D721Med (cell line): ENCODE results near the gene SPAG8.

Source experiments
- DNase-seq: peaks from one replicate; pipeline ENCODE4 v3.0.0; 2011; ENCODE audit warnings: low spot score; ENCODE audit not compliant: insufficient read length
- FAIRE-seq: peaks from 2 replicates; lab custom pipeline; 2011; peaks lifted over from hg19 to GRCh38; lab: Jason Lieb, UNC
- TF ChIP-seq, protein P1 (sequence below): IDR thresholded peaks from 2 replicates; pipeline ENCODE4 v1.5.1; 2012; ENCODE audit warnings: mild to moderate bottlenecking, control low read depth; ENCODE audit not compliant: insufficient read depth; ENCODE audit errors: missing control alignments

The SPAG8 gene

DNA sequence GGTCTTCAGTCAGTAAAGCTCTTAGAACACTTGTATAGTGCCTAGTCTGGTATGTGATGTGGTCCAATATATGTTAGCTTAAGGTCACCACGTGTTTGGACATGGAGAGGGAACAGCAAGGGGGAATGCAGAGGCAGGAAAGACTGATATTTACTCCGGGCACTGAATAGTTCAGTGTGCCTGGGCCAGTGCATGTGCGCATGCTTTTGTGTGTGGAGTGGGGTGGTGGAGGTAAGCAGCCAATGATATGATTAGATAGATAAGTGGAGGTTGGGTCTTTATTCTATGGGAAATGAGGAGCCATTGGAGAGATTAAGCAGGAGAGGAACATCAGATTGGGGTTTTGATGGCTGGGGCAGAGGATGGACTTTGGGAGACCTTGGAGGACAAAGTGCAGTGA, 44.1 kb upstream of the SPAG8 start:
- TF ChIP-seq, protein P1, sequence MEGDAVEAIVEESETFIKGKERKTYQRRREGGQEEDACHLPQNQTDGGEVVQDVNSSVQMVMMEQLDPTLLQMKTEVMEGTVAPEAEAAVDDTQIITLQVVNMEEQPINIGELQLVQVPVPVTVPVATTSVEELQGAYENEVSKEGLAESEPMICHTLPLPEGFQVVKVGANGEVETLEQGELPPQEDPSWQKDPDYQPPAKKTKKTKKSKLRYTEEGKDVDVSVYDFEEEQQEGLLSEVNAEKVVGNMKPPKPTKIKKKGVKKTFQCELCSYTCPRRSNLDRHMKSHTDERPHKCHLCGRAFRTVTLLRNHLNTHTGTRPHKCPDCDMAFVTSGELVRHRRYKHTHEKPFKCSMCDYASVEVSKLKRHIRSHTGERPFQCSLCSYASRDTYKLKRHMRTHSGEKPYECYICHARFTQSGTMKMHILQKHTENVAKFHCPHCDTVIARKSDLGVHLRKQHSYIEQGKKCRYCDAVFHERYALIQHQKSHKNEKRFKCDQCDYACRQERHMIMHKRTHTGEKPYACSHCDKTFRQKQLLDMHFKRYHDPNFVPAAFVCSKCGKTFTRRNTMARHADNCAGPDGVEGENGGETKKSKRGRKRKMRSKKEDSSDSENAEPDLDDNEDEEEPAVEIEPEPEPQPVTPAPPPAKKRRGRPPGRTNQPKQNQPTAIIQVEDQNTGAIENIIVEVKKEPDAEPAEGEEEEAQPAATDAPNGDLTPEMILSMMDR, result no peak
- no peak for DNase-seq
- no peak for FAIRE-seq

DNA sequence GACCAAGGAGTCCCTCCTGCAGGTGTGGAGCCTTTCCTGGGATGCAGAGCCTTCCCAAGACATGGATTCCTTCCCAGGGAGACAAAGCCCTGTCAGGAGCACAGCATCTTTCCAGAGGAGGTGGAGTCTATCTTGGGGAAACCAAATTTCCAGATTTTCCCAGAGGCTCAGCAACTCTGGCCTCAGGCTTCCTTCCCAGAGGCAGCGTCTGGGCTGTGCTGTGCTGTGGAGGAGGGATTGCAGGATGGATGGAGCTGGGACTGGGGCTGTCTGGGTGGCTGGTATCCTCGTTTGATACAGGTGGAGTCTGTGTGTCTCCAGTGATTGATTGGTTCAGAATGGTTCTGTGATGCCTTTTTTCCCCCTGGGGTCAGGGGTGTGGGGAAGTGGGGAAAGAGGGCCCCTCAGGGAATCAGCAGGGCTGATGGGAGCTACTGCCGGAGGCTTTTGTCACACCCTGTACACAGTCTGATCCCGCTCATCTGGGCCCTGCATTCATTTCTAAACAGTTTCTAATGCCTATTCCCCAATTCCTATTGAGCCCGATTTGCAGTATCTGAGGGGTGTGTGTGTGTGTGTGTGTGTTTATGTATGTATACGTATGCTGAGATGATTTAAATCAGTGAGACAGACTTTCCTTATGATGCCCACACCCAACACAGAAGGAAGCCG, 42.2 kb upstream of the SPAG8 start:
- TF ChIP-seq, protein P1, result no peak
- DNase-seq (no peak), FAIRE-seq (no peak)

DNA sequence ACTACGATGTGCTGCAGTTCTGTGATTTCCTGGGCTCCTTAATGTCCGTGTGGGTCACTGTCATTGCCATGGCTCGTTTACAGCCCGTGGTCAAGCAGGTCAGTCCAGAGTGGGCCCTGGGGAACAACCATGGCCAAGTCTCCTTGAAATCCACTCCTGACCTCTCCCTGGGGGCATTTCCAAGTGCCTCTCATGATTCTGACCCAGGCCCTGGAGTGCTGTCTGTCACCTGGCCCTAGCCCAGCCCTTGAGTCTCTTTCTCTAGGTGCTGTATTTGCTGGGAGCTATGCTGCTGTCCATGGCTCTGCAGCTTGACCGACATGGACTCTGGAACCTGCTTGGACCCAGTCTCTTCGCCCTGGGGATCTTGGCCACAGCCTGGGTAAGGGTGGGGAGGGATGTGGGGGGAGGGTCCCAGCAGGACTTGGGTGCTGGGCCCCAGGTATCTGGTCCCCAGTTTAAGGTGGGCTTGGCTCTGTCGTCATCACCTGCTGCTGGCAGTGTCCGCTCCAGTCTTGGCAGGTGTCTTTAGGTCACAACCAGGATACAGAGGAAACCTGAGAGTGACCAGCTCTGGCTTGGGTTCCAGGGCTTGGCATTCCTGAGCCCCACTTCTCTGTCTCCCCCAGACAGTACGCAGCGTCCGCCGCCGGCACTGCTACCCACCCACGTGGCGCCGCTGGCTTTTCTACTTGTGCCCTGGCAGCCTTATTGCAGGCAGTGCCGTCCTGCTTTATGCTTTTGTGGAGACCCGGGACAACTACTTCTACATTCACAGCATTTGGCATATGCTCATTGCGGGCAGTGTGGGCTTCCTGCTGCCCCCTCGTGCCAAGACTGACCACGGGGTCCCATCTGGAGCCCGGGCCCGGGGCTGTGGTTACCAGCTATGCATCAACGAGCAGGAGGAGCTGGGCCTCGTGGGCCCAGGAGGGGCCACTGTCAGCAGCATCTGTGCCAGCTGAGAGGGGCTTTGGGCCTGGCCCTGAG, 41.1 kb upstream of the SPAG8 start:
- no peak for DNase-seq
- TF ChIP-seq, protein P1, result no peak
- FAIRE-seq, result no peak

DNA sequence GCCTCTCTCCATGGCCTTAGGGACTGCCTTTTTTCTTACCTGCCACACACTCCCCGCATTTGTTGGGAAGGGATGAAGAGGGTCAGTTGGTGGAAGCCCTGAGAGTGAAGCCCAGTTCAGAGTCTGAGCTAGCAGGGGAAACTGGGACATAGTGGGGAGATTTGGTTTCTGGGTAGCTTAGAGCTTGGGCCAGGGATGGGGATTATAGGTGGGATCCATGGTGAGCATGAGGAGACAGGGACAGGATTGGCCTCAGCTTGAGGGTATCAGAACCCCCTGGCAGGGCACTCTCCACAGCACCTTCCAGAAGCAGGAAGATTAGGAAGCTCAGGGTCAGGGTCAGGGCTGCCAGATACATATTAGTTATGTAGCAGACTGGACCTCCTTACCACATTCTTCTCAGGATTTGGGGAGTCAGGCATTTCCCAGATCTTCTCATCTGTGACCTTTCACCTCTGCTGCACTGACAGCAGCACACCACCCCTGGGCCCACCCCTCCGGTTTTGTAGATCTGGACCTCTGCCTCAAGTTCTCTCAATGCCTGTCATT, 40.3 kb upstream of the SPAG8 start:
- no peak for DNase-seq
- FAIRE-seq, result no peak

DNA sequence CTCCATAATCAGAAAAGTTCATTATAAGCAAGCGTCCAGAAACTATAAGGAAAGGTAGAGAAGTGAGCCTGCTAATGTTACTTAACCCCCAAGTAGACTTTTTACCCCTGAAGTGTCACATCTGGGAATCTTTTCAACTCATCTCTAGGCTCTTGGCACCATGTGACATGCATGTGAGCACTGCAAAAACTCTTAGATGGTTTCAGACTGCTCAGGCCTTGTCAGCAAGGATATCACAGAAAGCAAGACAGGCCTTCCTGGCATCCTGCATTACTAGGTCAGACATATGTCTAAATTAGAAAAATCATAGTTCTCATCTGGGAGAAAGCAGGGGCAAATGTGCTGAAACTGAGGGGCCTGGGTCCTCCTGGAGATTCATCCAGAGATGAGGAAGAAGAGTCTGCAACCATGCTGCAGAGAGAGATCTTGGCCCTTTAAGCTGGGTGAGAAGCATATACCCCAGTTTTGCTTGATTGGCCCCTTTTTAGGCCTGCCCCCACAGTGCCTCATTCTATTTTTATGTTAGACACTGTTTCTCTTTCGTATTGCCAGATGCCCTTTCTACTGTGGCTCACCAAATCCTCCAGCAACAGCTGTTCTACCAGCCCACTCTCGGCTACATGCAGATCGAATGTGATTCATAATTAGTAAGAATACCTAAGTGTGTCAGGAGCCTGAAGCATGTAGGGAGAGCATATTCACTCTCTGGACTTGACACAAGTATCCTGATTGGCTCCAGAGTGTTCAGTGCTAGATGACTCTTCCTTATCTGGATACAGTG, 35.9 kb upstream of the SPAG8 start:
- TF ChIP-seq, protein P1, result no peak
- no peak for FAIRE-seq
- no peak for DNase-seq

More for the DNA sequence above, 40.3 kb upstream of the SPAG8 start:
- TF ChIP-seq, protein P1, result no peak

DNA sequence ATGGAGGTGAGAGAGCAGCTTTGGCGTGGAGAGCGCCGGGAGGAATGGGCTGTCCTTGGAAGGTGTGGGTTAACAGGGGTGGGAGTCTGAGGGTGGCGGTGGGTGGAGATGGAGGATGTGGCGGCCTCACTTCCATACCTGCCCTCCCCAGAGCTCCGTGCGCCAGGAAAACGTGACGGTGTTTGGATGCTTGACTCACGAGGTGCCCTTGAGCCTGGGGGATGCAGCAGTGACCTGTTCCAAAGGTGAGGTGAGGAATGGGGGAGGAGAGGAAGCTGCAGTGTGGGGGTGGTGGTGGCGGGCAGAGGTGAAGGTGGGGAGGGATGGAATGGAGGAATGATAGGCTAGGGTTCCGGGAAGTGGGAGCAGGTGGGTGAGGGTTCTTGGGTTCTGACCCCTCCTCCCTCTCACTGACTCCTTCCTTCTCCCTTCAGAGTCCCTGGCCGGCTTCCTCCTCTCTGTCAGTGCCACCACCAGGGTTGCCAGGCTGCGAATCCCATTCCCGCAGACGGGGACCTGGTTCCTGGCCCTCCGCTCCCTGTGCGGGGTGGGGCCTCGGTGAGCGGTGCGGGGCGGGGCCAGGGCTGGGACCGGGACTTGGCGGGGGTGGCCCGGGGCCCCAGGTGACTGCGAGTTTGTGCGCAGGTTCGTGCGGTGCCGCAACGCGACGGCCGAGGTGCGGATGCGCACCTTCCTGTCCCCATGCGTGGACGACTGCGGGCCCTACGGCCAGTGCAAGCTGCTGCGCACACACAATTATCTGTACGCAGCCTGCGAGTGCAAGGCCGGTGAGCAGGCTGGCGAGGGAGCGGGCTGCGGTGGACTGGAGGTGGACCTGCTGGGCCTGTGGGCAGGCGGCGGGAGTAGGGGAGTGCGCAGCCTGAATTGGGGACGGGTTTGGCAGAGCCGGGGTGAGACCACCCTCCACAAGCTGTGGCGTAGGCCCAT, 34.0 kb upstream of the SPAG8 start:
- TF ChIP-seq, protein P1, result no peak
- FAIRE-seq (no peak), DNase-seq (no peak)
